Hypothalamus (tissue), 51 donors: ENCODE data around the gene SEC24D.

Source experiments
- DNase-seq, 51 donors: peaks; one replicate each; lab custom pipeline; 2025; lab: John Stamatoyannopoulos, UW

Gene SEC24D

GRCh38 chr4:118732591-118733330 lies 103.2 kb downstream of the SEC24D start:
- DNase-seq = no peak

GRCh38 chr4:118730683-118731082 lies 105.2 kb downstream of the SEC24D start:
- DNase-seq = no peak

GRCh38 chr4:118729287-118730286 lies 106.3 kb downstream of the SEC24D start:
- DNase-seq = no peak

GRCh38 chr4:118727360-118727759 lies 108.6 kb downstream of the SEC24D start:
- DNase-seq = no peak

GRCh38 chr4:118723369-118723768 lies 112.6 kb downstream of the SEC24D start:
- DNase-seq = no peak

- no peak for DNase-seq
These were observed 114.2 kb downstream of the SEC24D start for GRCh38 chr4:118721752-118722151.

GRCh38 chr4:118718511-118719170 lies 117.3 kb downstream of the SEC24D start:
- DNase-seq = no peak

GRCh38 chr4:118716304-118716703 lies 119.6 kb downstream of the SEC24D start:
- no peak for DNase-seq

- DNase-seq = no peak
These were observed 121.2 kb downstream of the SEC24D start for GRCh38 chr4:118714682-118715081.

- DNase-seq = no peak
These were observed 123.1 kb downstream of the SEC24D start for GRCh38 chr4:118712872-118713271.

- no peak for DNase-seq
These were observed 124.9 kb downstream of the SEC24D start for GRCh38 chr4:118711052-118711451.

GRCh38 chr4:118703118-118703517 lies 132.8 kb downstream of the SEC24D start:
- DNase-seq = no peak

GRCh38 chr4:118684873-118685811 lies 150.8 kb downstream of the SEC24D start, which contains the start of gene METTL14:
Gene METTL14 (plus strand): TSS chr4:118685392. CDS start chr4:118685535, 143 bp downstream.
- peak; percentile 39 to 95 (median 86) for DNase-seq

- peak in 1 of 51 donors; percentile 2 for DNase-seq
These were observed 152.4 kb downstream of the SEC24D start for GRCh38 chr4:118683513-118683912.

GRCh38 chr4:118682928-118683327 lies 153.0 kb downstream of the SEC24D start:
- no peak for DNase-seq

GRCh38 chr4:118680808-118681207 lies 155.1 kb downstream of the SEC24D start:
- no peak for DNase-seq

GRCh38 chr4:118676128-118676527 lies 159.8 kb downstream of the SEC24D start:
- no peak for DNase-seq
